Ureter (tissue), 1 donor: ENCODE measurements around the gene PLSCR1. TPM values are rescaled to one million over a fixed set of nuclear protein-coding genes. Genes with fewer than 3 reads are reported as not detected.

Source experiments
- DNase-seq: peaks from one replicate; pipeline ENCODE4 v3.0.0-alpha.2; 2020; ENCODE audit warnings: low spot score
- total RNA-seq: library from RNA; stranded (reverse); gene quantifications from one replicate; pipeline ENCODE4 v1.2.4, GENCODE V29; 2023
- donor health status: DM: yes; HTN: yes; CAD: no.

Gene PLSCR1
- total RNA-seq, 1 donor from 2014 or later = 136 TPM

GRCh38 chr3:146473726-146474125, 70.7 kb downstream of the PLSCR1 start:
- DNase-seq = no peak

- no peak for DNase-seq
Measured at GRCh38 chr3:146472611-146473010, 71.8 kb downstream of the PLSCR1 start.

GRCh38 chr3:146471012-146471411, 73.4 kb downstream of the PLSCR1 start:
- no peak for DNase-seq

GRCh38 chr3:146470425-146470990, 73.9 kb downstream of the PLSCR1 start:
- DNase-seq = no peak

- peak; percentile 83 for DNase-seq
Measured at GRCh38 chr3:146469150-146470017, 75.0 kb downstream of the PLSCR1 start, which contains the start of gene PLSCR2. Gene PLSCR2 (minus strand): TSS chr3:146469561. CDS start chr3:146459904, 9,657 bp downstream.

GRCh38 chr3:146468671-146469149, 75.7 kb downstream of the PLSCR1 start:
- no peak for DNase-seq

DNA sequence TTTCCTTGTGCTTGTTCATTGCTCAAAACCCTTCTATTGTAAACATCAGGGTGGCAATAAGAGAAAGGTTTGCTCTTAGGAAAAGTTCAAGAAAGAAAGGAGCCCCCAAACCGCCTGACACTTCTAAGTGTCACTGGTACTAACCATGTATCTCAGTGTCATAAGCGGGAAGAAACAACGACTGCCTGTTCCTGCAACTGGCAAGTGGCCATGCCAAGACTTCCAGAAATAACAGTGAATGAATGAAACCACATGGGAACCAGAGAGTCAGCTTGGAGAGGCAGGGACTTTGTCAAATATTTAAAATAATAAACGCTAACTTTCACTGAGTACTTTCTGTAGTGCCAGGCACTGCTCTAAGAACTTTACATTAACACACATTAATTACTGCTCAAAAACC, 76.2 kb downstream of the PLSCR1 start:
- no peak for DNase-seq

DNA sequence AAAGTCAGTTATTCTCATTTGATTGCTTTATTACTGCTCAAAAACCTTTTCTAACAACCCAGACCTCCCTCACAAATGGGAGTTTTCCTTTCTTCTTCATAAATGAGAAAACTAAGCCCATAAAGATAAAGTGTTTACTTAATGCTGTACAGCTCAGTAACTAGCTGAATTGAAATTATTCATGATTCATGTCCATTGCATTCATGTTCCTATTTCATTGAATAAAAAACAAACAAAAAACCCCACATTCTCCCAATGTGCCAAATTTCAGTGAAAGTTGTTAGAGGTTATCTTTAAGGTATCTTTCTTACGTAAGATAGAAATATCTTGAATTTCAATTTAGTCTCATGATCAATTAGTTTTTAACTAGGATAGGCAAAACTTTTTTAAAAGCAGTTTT, 77.8 kb downstream of the PLSCR1 start:
- no peak for DNase-seq

DNA sequence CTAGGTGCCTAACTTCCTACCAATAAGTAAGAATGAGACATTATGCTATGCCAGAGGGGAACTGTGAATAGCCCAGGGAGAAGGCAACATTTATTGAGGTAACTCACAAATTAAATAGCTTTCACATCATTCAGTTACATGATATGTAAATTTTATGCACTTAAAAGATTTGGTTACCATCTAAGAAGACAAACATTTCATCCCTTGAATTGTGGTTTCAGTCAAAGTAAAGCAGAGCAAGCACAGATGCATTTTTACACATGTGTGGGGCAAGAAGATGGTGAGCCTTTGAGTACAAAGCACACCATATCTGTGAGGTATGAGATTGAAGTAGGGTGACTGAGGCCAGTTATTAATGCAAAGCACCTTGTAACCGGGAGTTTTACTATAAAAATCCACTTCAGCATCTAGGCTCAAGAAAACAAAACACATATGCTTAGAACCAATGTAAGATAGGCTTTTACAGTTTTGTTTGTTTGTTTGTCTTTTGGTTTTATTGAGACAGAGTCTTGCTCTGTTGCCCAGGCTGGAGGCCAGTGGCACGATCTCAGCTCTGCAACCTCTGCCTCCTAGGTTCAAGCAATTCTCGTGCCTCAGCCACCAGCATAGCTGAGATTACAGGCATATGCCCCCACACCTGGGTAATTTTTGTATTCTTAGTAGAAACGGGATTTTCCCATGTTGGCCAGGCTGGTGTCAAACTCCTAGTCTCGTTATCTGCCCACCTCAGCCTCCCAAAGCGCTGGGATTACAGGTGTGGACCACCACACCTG, 78.5 kb downstream of the PLSCR1 start:
- no peak for DNase-seq

Other genes starting within 250 kb of the PLSCR1 start
- 2.6 TPM for gene PLSCR2, start 75.0 kb downstream of the PLSCR1 start, total RNA-seq
- not detected for gene PLSCR5, start 60.7 kb upstream of the PLSCR1 start, total RNA-seq